ENCODE data around the gene IFNGR1.
"Not testable (repeated sequence)": the region's sequence is repeated elsewhere in the genome, so short reads cannot be mapped to it uniquely, and the experiment has no call there.

IFNGR1 gene

GRCh38 chr6:137213813-137214212, 5.4 kb downstream of the IFNGR1 start:
- DNase-seq = no peak

- peak in 1 of 58 donors; percentile 2 for DNase-seq
These were observed 5.8 kb downstream of the IFNGR1 start for GRCh38 chr6:137213331-137213740.

GRCh38 chr6:137211910-137212309, 7.3 kb downstream of the IFNGR1 start:
- no peak for DNase-seq

GRCh38 chr6:137210903-137211302, 8.3 kb downstream of the IFNGR1 start:
- no peak for DNase-seq

- DNase-seq = no peak
These were observed 10.9 kb downstream of the IFNGR1 start for GRCh38 chr6:137208279-137208678.

GRCh38 chr6:137207457-137207856, 11.7 kb downstream of the IFNGR1 start:
- not testable (repeated sequence) for DNase-seq

- DNase-seq = no peak
These were observed 12.6 kb downstream of the IFNGR1 start for GRCh38 chr6:137206577-137206976.

- peak in 1 of 58 donors; percentile 0 for DNase-seq
These were observed 15.9 kb downstream of the IFNGR1 start for GRCh38 chr6:137203256-137203655.

GRCh38 chr6:137202078-137202477, 17.1 kb downstream of the IFNGR1 start:
- peak in 33 of 58 donors; percentile 7 to 66 (median 38) for DNase-seq

GRCh38 chr6:137201006-137201405, 18.2 kb downstream of the IFNGR1 start:
- DNase-seq = no peak

GRCh38 chr6:137200288-137200687, 18.9 kb downstream of the IFNGR1 start:
- DNase-seq = no peak

GRCh38 chr6:137197684-137198645, 21.2 kb downstream of the IFNGR1 start:
- no peak for DNase-seq

GRCh38 chr6:137193256-137194070, 25.7 kb downstream of the IFNGR1 start:
- DNase-seq = no peak

- DNase-seq = no peak
These were observed 26.4 kb downstream of the IFNGR1 start for GRCh38 chr6:137192821-137193220.

GRCh38 chr6:137191670-137192069, 27.5 kb downstream of the IFNGR1 start:
- no peak for DNase-seq

- no peak for DNase-seq
These were observed 27.9 kb downstream of the IFNGR1 start for GRCh38 chr6:137191236-137191635.

- DNase-seq = no peak
These were observed 28.5 kb downstream of the IFNGR1 start for GRCh38 chr6:137190583-137191094.

GRCh38 chr6:137188855-137189254, 30.3 kb downstream of the IFNGR1 start:
- no peak for DNase-seq

- DNase-seq = no peak
These were observed 33.9 kb downstream of the IFNGR1 start for GRCh38 chr6:137185290-137185689.

GRCh38 chr6:137182654-137183073, 36.5 kb downstream of the IFNGR1 start:
- no peak for DNase-seq

- no peak for DNase-seq
These were observed 37.1 kb downstream of the IFNGR1 start for GRCh38 chr6:137181891-137182653.
